Pancreas (tissue), 10 donors: ENCODE data around the gene CCDC127. TPM values are rescaled to one million over a fixed set of nuclear protein-coding genes. Genes with fewer than 3 reads are reported as not detected.

ENCODE experiments used
- ATAC-seq, 4 donors: fragments of 200-7000 bp; cut with Tn5 transposase; one replicate each; pipeline versions ENCODE4 v1.8.0 to v1.9.1; 2020; ENCODE audit warnings: mild to moderate bottlenecking in 4 of 4, moderate library complexity in 4 of 4
- DNase-seq, 6 donors: peaks; one replicate each; pipeline ENCODE4 v3.0.0-alpha.2; 2020
- FAIRE-seq: peaks from 2 replicates; lab custom pipeline; 2012; peaks lifted over from hg19 to GRCh38; lab: Jason Lieb, UNC
- H3K27ac ChIP-seq, 4 donors: fragments of 200-600 bp; sonication (generic); 1 replicate in 3 of 4; 2 replicates in 1 of 4; pipeline versions ENCODE4 v1.5.0 to v1.8.0; 2020
- H3K27me3 ChIP-seq, 4 donors: fragments of 200-600 bp; one replicate each; pipeline ENCODE4 v1.8.0; 2021
- H3K36me3 ChIP-seq, 3 donors: fragments of 200-600 bp; sonication (generic) in 1 of 3; one replicate each; pipeline versions ENCODE4 v1.5.0 to v1.8.0; 2020 to 2021
- H3K4me1 ChIP-seq, 3 donors: fragments of 200-600 bp; one replicate each; pipeline ENCODE4 v1.8.0; 2021
- H3K4me3 ChIP-seq, 4 donors: fragments of 200-600 bp; sonication (generic) in 2 of 4; one replicate each; pipeline versions ENCODE4 v1.5.0 to v1.8.0; 2020 to 2021
- H3K9me3 ChIP-seq, 4 donors: fragments of 200-600 bp; one replicate each; pipeline ENCODE4 v1.8.0; 2021
- CTCF ChIP-seq, 4 donors: fragments of 200-600 bp; sonication (generic) in 3 of 4; IDR thresholded peaks; one replicate each; pipeline versions ENCODE4 v1.5.0 to v1.8.0; 2021; ENCODE audit warnings: antibody characterized with exemption in 4 of 4
- WGBS, 2 donors: extraction: QIAGEN DNeasy Blood & Tissue Kit; methylation state at CpG; one replicate each; pipeline ENCODE4 v1.1.7; 2013; 5-methylcytosine and 5-hydroxymethylcytosine counted together
- intact Hi-C, 3 donors: fragments of 100-400 bp; cut with DNase I; formaldehyde crosslinking; loops; one replicate each; pipeline versions ENCODE4 v1.11.1 to v1.14.2; 2022
- polyA plus RNA-seq, 2 donors: library from polyadenylated mRNA; stranded (reverse); fragments of 200-250 nt; gene quantifications; one replicate each; pipeline ENCODE4 v1.2.3, GENCODE V29; 2013
- total RNA-seq, 6 donors: library from RNA; stranded (reverse); fragmentation: NEBNext Ultra II Directional in 4 of 6; extraction: Animal tissue kit (Norgen Biotek cat#: 25700) in 4 of 6; gene quantifications; one replicate each; pipeline versions ENCODE4 v1.2.1 to v1.2.4, GENCODE V29; 2021 to 2023
- donor health status: healthy with polysubstance abuse.
- donor health status: DM: no; HTN: no; CAD: no; lungs with moderate emphysema.
- donor health status: DM: no; HTN: no; CAD: no.
- donor health status: control.
- donor health status: control.
- donor health status: Bipolar disorder and iron deficiency.
- donor health status: DM: yes; HTN: yes; CAD: no.
- donor health status: DM: no; HTN: no; CAD: no.
- donor health status: DM: no; HTN: no; CAD: no.
- donor health status: DM: yes; HTN: yes; CAD: no.

The CCDC127 gene
- total and polyA plus RNA-seq, 8 donors, result 1.2 to 3.9 (median 1.9) TPM

- H3K27ac ChIP-seq, result no peak overlapping the region
- no peak overlapping the region for H3K4me3 ChIP-seq
- peaks cover 0 to 5% (median 3%) of the 10 kb centered on the region in 3 donors for H3K36me3 ChIP-seq
- H3K4me1 ChIP-seq, result no peaks in the 10 kb centered on the region
- intact Hi-C loops, result no loop called here
- no peaks in the 10 kb centered on the region for H3K9me3 ChIP-seq
- no peaks in the 10 kb centered on the region for H3K27me3 ChIP-seq
- FAIRE-seq (no peak), ATAC-seq (no peak), DNase-seq (no peak)
- TF ChIP-seq CTCF (IDR thresholded peaks at IDR 0.05), result no peak
- 92 to 93% methylated on average over 6 of the region's 6 CpGs for WGBS, 2 donors
Observed at GRCh38 chr5:204001-204400, 14.0 kb downstream of the CCDC127 start.

DNA sequence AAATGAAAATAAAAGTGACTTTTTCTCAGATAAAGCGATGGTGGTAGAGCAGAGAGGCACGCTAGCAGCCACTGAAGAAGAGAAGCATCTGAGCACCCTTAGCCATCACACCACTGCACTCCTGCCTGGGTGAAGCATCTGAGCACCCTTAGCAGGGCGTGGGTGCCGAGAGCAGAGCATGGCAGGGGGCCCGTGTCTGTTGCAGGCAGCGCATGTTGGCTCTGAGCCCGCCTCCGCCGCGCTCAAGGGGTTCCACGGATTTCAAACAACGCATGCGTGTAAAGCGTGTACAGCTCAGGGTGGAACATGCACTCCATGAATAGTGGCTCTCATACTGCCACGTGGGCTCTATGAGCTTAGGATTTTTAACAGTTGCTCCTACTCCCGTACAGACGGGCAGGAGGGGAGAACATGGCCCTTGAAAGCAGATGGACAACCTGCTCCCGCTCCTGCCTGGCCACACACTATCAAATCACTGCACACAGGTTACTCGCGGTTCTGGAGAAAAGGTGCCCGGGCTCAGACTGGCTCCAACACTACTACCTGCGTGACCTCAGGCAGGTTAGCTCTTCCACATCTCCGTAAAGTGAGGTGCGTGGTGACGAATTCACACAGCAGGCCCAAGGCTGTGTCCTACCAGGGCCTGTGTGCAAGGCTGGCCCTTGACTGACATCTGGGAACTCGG lies 14.6 kb downstream of the CCDC127 start:
- DNase-seq, result no peak

GRCh38 chr5:201672-202071 lies 16.3 kb downstream of the CCDC127 start:
- Histone ChIP-seq H3K27me3 (no peaks in the 10 kb centered on the region), H3K4me1 (no peaks in the 10 kb centered on the region), H3K4me3 (no peak overlapping the region), H3K27ac (no peak overlapping the region), H3K36me3 (peaks cover 0 to 5% (median 3%) of the 10 kb centered on the region in 3 donors), H3K9me3 (no peaks in the 10 kb centered on the region)
- FAIRE-seq, result no peak
- WGBS, 2 donors, result 93% methylated on average over 8 of the region's 8 CpGs
- intact Hi-C loops, result no loop called here
- no peak for ATAC-seq
- DNase-seq, result no peak
- no peak for TF ChIP-seq CTCF (IDR thresholded peaks at IDR 0.05)

More for the DNA sequence above, 14.6 kb downstream of the CCDC127 start:
- no peaks in the 10 kb centered on the region for H3K27me3 ChIP-seq
- no peak overlapping the region for H3K27ac ChIP-seq
- ATAC-seq (no peak), FAIRE-seq (no peak)
- no peaks in the 10 kb centered on the region for H3K4me1 ChIP-seq
- 89 to 94% methylated on average over 26 of the region's 26 CpGs for WGBS, 2 donors
- H3K9me3 ChIP-seq, result no peaks in the 10 kb centered on the region
- peaks cover 0 to 5% (median 3%) of the 10 kb centered on the region in 3 donors for H3K36me3 ChIP-seq
- intact Hi-C loops, result no loop called here
- H3K4me3 ChIP-seq, result no peak overlapping the region
- no peak for TF ChIP-seq CTCF (IDR thresholded peaks at IDR 0.05)

GRCh38 chr5:200985-201384 lies 17.0 kb downstream of the CCDC127 start:
- Histone ChIP-seq H3K9me3 (no peaks in the 10 kb centered on the region), H3K4me3 (no peak overlapping the region), H3K27ac (no peak overlapping the region), H3K27me3 (no peaks in the 10 kb centered on the region), H3K36me3 (peaks cover 0 to 5% (median 3%) of the 10 kb centered on the region in 3 donors), H3K4me1 (no peaks in the 10 kb centered on the region)
- TF ChIP-seq CTCF (IDR thresholded peaks at IDR 0.05), result no peak
- FAIRE-seq (no peak), DNase-seq (no peak), ATAC-seq (no peak)
- intact Hi-C loops, result no loop called here
- 77 to 78% methylated on average over 4 of the region's 4 CpGs for WGBS, 2 donors

DNA sequence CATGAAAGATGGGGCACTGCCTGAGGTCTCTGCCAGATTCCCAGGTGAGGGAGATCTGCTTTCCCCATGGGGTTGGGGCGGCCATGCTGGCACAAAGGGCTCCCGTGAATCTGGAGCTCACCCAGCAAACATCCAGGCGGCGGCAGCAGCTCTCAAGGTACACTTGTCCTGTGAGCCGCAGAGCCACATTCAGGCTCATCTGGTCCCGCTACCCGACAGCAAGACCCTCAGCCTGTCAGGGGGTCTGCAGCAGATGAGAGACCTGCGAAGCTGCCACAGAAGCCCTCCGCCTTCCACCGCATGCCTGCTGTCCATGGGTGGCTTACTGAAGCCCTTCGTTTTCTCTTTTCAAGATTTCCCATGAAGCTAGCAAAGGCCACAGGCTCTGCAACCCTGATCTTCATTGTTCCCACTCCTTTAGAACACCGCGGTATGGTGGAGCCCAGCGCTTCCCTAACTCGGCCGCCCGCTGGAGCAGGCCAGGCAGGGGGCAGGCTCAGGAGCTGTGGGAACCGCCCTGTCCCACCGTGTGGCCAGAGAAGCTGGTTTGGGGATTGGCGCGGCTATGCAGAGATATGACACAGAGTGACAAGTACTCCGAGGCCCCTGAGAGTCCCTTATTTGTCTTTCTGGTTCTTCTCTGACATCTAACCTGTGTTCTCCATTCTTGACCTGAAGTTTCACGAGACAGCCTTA lies 17.9 kb downstream of the CCDC127 start:
- H3K27ac ChIP-seq, result no peak overlapping the region
- WGBS, 2 donors, result 86 to 87% methylated on average over 23 of the region's 23 CpGs
- TF ChIP-seq CTCF (IDR thresholded peaks at IDR 0.05), result no peak
- DNase-seq, result no peak
- no peaks in the 10 kb centered on the region for H3K9me3 ChIP-seq
- FAIRE-seq, result no peak
- H3K4me3 ChIP-seq, result no peak overlapping the region
- intact Hi-C loops, result no loop called here
- H3K27me3 ChIP-seq, result no peaks in the 10 kb centered on the region
- no peak for ATAC-seq
- peaks cover 0 to 5% (median 3%) of the 10 kb centered on the region in 3 donors for H3K36me3 ChIP-seq
- H3K4me1 ChIP-seq, result no peaks in the 10 kb centered on the region
